A673 (cell line): ENCODE data around the gene CARD9. TPM values are rescaled to one million over a fixed set of nuclear protein-coding genes. Genes with fewer than 3 reads are reported as not detected.
A peak's percentile ranks its signal among the peaks of the same experiment; 100 is the strongest.

ENCODE experiments used
- BruUV-seq: library from RNA; stranded (reverse); fragments of 400-500 nt; replicated peaks from 2 replicates; lab custom pipeline; 2021; lab: Mats Ljungman, UMichigan
- CTCF ChIA-PET: fragments of 300-600 bp; sonication (Branson Sonifier 250); formaldehyde crosslinking; loops from one replicate; lab custom pipeline; 2022; ENCODE audit warnings: antibody characterized with exemption; lab: Charles Lee
- POLR2A ChIA-PET: fragments of 300-600 bp; sonication (Branson Sonifier 250); formaldehyde crosslinking; loops from one replicate; lab custom pipeline; 2022; ENCODE audit warnings: antibody characterized with exemption; ENCODE audit not compliant: low non-redundant PET; lab: Charles Lee
- DNase-seq: peaks from one replicate; pipeline ENCODE4 v3.0.0-alpha.2; 2015; ENCODE audit warnings: low spot score
- H3K27ac ChIP-seq: fragments of 200-600 bp; sonication (generic); 2 replicates; pipeline ENCODE4 v1.5.1; 2016; ENCODE audit warnings: mixed run types, low read depth, mild to moderate bottlenecking, mixed read lengths, antibody characterized with exemption, low read length; ENCODE audit not compliant: poor library complexity, severe bottlenecking
- H3K27me3 ChIP-seq: fragments of 200-600 bp; sonication (generic); replicated peaks from 2 replicates; pipeline ENCODE4 v1.6.1; 2017; ENCODE audit warnings: mixed run types, low read depth, mild to moderate bottlenecking, mixed read lengths, antibody characterized with exemption, low read length; ENCODE audit not compliant: insufficient read depth, poor library complexity
- H3K36me3 ChIP-seq: fragments of 200-600 bp; sonication (generic); 2 replicates; pipeline ENCODE4 v1.6.1; 2016; ENCODE audit warnings: mixed run types, mild to moderate bottlenecking, mixed read lengths, antibody characterized with exemption, low read length; ENCODE audit not compliant: insufficient read depth, poor library complexity, severe bottlenecking
- H3K4me1 ChIP-seq: fragments of 200-600 bp; sonication (generic); 2 replicates; pipeline ENCODE4 v1.6.1; 2017; ENCODE audit warnings: mixed run types, mild to moderate bottlenecking, mixed read lengths, antibody characterized with exemption, low read length; ENCODE audit not compliant: insufficient read depth, poor library complexity, severe bottlenecking
- H3K4me3 ChIP-seq: fragments of 200-600 bp; sonication (generic); 2 replicates; pipeline ENCODE4 v1.5.1; 2016; ENCODE audit warnings: low read depth, mixed run types, mild to moderate bottlenecking, mixed read lengths, low read length; ENCODE audit not compliant: poor library complexity, severe bottlenecking
- H3K9me3 ChIP-seq: fragments of 200-600 bp; sonication (generic); 2 replicates; pipeline ENCODE4 v1.6.1; 2016; ENCODE audit warnings: mixed run types, low read depth, mild to moderate bottlenecking, mixed read lengths, antibody characterized with exemption, low read length; ENCODE audit not compliant: poor library complexity, severe bottlenecking
- EZH2 ChIP-seq: fragments of 200-600 bp; sonication (generic); IDR thresholded peaks from 2 replicates; pipeline ENCODE4 v1.6.1; 2017; ENCODE audit warnings: borderline replicate concordance, low read depth, mild to moderate bottlenecking, mixed read lengths, antibody characterized with exemption, low read length; ENCODE audit not compliant: poor library complexity, severe bottlenecking
- intact Hi-C: fragments of 100-400 bp; cut with micrococcal nuclease; formaldehyde crosslinking; loops from one replicate; pipeline ENCODE4 v1.10.0; 2022; ENCODE audit not compliant: unreplicated experiment
- total RNA-seq: library from RNA; stranded (reverse); gene quantifications from 2 replicates; pipeline ENCODE4 v1.2.3, GENCODE V29; 2021
- TF ChIP-seq, protein P1 (sequence below): fragments of 300-800, 200-600 bp; sonication (generic); conservative IDR thresholded peaks from 2 replicates; pipeline ENCODE4 v1.5.1; 2017; ENCODE audit warnings: low read depth, mild to moderate bottlenecking, antibody characterized with exemption, low read length, moderate library complexity, mixed read lengths

Gene CARD9
- total RNA-seq, 1 experiment from 2014 or later: 5.4 TPM

DNA sequence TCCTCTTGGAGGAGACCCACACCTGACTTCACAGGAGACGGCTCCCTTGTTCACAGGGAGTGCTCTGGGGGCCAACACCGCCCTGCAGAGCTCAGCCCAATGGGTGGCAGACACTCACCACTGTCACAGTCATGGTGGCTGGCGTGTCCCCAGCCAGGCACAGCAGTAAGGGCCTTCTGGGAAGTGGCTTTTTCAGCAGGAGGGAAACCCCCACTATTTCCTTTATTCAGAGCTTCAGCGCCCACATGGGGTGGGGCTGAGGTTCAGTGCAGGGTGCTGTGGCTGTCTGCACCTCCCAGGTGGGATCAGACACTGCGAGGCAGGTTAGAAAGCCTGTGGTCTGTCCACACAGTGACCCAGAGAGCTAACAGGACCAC, 30.1 kb upstream of the CARD9 start:
- no peak overlapping the region for H3K4me3 ChIP-seq
- TF ChIP-seq EZH2: no peak
- TF ChIP-seq, protein P1, sequence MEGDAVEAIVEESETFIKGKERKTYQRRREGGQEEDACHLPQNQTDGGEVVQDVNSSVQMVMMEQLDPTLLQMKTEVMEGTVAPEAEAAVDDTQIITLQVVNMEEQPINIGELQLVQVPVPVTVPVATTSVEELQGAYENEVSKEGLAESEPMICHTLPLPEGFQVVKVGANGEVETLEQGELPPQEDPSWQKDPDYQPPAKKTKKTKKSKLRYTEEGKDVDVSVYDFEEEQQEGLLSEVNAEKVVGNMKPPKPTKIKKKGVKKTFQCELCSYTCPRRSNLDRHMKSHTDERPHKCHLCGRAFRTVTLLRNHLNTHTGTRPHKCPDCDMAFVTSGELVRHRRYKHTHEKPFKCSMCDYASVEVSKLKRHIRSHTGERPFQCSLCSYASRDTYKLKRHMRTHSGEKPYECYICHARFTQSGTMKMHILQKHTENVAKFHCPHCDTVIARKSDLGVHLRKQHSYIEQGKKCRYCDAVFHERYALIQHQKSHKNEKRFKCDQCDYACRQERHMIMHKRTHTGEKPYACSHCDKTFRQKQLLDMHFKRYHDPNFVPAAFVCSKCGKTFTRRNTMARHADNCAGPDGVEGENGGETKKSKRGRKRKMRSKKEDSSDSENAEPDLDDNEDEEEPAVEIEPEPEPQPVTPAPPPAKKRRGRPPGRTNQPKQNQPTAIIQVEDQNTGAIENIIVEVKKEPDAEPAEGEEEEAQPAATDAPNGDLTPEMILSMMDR: no peak
- no peak for DNase-seq
- H3K9me3 ChIP-seq: no peaks in the 10 kb centered on the region
- ChIA-PET CTCF (interaction anchor here (0.6 kb wide), 1 partner anchor 18 kb away, joined by 7 read pairs; no protein-coding TSS in a partner anchor), POLR2A (no interaction called here)
- BruUV-seq: no TSS peak
- H3K4me1 ChIP-seq: peaks cover 9% of the 10 kb centered on the region
- peaks cover 56% of the 10 kb centered on the region for H3K36me3 ChIP-seq
- H3K27me3 ChIP-seq: no peaks in the 10 kb centered on the region
- peak overlapping the region; percentile 50 for H3K27ac ChIP-seq
- intact Hi-C loops: no loop called here

DNA sequence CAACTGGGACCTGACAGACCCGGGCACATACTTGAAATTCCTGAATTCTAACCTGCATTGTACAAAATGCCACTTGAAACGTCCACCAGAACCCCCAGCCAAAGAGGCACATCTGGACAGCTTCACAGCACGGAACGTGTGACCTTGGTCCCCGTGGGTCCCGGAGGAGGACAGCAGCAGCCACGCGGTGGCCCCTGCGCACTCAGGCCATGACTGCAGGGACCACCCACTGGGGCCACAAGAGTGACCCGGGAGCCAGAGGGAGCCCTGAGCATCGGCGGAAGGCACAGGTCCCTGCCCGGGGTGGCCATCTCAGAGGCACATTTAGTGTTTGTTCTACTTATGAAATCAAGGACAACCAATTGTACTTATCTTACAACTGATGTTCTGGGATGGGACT, 28.6 kb upstream of the CARD9 start:
- ChIA-PET CTCF (no interaction called here), POLR2A (no interaction called here)
- H3K9me3 ChIP-seq: no peaks in the 10 kb centered on the region
- H3K4me3 ChIP-seq: no peak overlapping the region
- no peak for DNase-seq
- intact Hi-C loops: no loop called here
- no TSS peak for BruUV-seq
- H3K27me3 ChIP-seq: no peaks in the 10 kb centered on the region
- H3K27ac ChIP-seq: no peak overlapping the region
- H3K36me3 ChIP-seq: peaks cover 55% of the 10 kb centered on the region
- H3K4me1 ChIP-seq: peaks cover 9% of the 10 kb centered on the region
- TF ChIP-seq EZH2: no peak
- TF ChIP-seq, protein P1: no peak

DNA sequence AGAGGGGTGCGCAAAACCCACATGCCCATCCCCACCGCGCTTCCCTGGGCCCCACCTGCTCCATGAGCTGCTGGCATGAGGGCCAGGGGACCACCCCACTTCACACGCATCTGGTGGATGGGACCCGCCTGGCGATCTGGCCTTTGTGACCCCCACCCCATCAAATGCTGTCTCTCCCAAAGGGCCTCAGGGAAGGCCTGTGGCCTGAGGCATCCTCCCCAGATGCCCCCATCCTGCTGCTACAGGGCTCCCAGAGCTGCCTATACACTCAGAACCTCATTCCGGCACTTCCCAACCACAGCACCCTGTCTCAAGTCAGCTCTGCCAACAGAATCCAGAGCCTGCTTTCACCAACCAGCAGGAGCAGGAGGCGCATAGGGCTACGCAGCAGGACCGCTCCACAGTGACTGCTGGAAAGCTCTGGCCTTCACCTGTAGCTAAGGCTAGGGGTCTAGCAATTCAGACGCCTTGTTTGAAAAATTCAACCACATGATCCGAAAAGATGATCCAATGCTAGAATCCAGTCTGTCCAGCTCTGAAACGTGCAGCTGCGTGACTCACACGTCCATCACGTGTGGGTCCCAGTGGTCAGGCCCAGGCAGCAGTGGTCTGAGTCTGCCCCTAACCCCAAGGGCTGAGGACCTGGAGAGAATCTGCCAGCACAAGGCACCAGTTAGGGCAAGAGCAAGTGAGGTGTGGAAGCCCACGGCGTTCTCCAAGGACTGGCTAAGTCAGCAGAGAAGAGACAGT, 27.9 kb upstream of the CARD9 start:
- Histone ChIP-seq H3K4me3 (no peak overlapping the region), H3K9me3 (no peaks in the 10 kb centered on the region), H3K27me3 (no peaks in the 10 kb centered on the region), H3K36me3 (peaks cover 54% of the 10 kb centered on the region), H3K4me1 (peaks cover 9% of the 10 kb centered on the region), H3K27ac (no peak overlapping the region)
- DNase-seq: no peak
- intact Hi-C loops: no loop called here
- BruUV-seq: no TSS peak
- no peak for TF ChIP-seq EZH2
- TF ChIP-seq, protein P1: no peak
- ChIA-PET CTCF (interaction anchor here (0.6 to 1.1 kb wide), 2 partner anchors 29 to 582 kb away, joined by 3 read pairs; no protein-coding TSS in a partner anchor), POLR2A (no interaction called here)
